OCI-LY7 (cell line): Measurements from ENCODE around the gene CLDN22.

Experiments
- EZH2phosphoT487 ChIP-seq: fragments of 200-600 bp; sonication (generic); IDR thresholded peaks from 2 replicates; pipeline ENCODE4 v1.6.1; 2018; ENCODE audit warnings: low read depth, borderline replicate concordance, mild to moderate bottlenecking, mixed run types, antibody characterized with exemption, low read length, moderate library complexity, mixed read lengths
- TF ChIP-seq, protein P1 (sequence below): fragments of 200-600 bp; sonication (generic); conservative IDR thresholded peaks from 2 replicates; pipeline ENCODE4 v1.5.1; 2014; ENCODE audit warnings: mild to moderate bottlenecking, antibody characterized with exemption, low read length, moderate library complexity, mixed read lengths

DNA sequence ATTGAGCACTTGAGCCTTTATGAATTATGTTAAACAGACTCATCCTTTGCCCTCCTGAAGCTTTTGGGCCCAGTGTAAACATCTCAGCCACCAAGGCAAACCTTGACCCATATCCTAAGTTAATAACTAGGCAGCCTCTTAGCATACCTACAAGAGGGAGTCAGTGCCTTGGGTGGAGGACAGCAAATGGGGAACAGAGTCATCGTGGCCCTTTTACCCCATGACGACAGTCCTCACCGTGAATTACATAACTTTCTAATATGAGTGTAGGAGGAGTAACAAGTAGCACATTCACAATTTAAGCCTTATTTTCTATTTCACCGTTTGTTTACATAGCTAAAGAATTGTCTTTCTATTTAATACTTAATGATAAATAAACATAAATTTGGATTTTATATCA lies 16.8 kb downstream of the CLDN22 start:
- TF ChIP-seq, protein P1, sequence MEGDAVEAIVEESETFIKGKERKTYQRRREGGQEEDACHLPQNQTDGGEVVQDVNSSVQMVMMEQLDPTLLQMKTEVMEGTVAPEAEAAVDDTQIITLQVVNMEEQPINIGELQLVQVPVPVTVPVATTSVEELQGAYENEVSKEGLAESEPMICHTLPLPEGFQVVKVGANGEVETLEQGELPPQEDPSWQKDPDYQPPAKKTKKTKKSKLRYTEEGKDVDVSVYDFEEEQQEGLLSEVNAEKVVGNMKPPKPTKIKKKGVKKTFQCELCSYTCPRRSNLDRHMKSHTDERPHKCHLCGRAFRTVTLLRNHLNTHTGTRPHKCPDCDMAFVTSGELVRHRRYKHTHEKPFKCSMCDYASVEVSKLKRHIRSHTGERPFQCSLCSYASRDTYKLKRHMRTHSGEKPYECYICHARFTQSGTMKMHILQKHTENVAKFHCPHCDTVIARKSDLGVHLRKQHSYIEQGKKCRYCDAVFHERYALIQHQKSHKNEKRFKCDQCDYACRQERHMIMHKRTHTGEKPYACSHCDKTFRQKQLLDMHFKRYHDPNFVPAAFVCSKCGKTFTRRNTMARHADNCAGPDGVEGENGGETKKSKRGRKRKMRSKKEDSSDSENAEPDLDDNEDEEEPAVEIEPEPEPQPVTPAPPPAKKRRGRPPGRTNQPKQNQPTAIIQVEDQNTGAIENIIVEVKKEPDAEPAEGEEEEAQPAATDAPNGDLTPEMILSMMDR = no peak
- no peak for TF ChIP-seq EZH2phosphoT487
